ENCODE measurements around the gene RWDD3.

RWDD3 gene, protein sequence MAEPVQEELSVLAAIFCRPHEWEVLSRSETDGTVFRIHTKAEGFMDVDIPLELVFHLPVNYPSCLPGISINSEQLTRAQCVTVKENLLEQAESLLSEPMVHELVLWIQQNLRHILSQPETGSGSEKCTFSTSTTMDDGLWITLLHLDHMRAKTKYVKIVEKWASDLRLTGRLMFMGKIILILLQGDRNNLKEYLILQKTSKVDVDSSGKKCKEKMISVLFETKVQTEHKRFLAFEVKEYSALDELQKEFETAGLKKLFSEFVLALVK

DNA sequence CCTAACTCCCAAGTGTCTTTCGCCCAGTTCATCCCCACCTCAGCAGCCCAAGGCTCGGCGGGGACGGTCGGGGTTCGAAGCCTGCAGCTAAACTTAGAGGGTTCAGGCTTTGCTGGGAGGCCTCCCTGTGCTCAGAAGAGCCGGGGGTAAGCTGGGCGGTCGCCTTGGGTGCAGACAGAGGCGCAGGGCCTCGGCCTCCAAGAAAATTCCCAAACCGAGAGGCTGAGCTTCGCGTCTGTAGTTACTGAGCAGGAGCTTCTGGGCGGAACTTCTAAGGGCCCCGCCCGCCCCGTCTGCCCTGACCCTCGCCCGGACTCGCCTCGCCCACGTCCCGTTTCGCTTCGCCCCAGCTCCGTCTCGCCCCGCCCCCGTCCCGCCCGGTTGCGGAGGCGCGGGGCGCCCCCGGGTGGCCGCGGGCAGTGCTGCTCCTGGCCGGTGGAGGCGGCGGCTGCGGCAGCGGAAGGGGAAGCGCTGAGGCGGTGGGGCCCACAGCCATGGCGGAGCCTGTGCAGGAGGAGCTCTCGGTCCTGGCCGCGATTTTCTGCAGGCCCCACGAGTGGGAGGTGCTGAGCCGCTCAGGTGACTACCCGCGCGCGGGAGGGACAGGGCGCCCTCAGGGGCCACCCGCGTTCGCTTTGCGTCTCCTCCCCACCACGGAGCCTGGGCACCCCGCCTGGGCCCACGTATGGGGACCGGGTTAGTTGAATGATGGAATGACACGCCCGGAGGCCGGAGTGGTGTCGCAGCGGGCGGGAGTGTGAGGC is at the start of gene RWDD3:
Gene RWDD3 (plus strand): TSS at position 474 of the 764 bp plus-strand sequence. CDS start 21 bp downstream, at position 495.
- peak; percentile 46 for DNase-seq

DNA sequence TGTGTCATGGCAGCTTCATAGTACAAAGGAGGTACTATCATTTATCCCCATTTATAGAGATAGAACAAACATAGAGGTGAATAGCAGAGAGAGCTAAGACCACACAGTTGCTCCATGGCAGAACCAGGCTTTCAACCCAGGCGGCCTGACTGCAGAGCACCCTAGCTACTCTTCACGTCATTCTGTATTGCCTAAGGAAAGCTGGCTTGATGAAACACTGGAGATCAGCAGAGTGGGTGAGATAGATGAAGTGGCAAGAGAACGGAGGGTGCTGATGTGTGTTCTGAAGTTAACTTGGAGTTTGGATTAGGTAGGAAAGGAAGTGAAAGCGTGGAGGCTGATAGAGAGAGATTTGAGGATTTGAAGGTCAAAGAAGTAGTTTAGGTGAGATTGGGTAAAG is 47.9 kb upstream of the RWDD3 start:
- no peak for DNase-seq

DNA sequence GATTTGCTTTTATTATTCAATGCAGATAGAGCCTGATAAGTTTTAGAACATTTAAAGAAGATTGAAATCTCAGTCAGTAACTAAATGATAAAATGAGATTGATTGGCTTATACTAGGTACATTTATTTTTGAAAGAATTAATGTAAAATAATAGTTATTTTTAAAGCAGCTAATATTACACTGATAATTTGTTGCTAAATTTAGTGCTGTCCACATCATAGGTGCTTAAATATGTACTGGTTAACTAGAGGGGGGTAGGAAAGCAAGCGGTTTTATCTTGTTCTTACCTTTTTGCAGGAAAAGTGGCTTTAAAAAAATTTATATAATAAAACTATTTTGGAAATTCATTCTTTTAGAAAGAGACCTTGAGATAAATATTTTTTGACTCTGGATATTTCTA is 40.4 kb upstream of the RWDD3 start:
- DNase-seq = no peak

DNA sequence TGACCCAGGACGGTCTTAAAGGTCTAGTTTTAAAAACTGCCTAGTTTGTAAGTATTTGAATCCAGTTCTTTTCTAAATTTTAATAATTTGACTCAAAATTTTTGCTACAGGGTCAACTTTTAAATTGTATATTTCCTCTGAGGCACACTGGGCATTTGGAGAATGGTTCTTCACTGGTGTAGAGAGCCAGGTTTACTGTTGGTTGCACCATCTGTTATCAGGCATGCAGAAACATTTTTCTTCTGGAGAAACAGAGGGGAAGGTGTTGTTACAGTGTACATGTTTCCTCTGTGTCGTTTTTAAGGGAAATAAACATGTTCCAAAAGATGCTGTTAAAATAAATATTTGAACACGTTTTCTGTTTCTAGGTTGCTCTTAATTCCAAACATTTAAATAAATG is 39.0 kb upstream of the RWDD3 start:
- no peak for DNase-seq

DNA sequence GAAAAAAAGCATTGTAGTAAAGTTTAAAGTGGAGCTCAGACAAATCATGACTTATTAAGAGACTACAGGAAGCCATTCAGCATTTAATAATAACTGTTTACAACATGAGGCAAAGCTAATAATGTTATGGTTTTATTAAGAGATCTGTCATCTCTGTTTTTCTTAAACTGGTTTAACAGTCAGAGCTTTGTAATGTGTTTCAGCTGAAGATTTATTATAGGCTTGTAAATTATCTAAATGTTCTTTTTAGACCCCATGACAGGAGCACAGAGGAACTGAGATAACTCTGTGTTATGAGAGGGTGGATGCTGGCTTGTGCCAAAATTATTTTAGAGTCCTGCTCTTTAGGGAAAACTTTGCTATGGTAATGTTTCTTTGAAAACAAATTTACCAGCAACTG is 38.0 kb upstream of the RWDD3 start:
- DNase-seq = no peak

DNA sequence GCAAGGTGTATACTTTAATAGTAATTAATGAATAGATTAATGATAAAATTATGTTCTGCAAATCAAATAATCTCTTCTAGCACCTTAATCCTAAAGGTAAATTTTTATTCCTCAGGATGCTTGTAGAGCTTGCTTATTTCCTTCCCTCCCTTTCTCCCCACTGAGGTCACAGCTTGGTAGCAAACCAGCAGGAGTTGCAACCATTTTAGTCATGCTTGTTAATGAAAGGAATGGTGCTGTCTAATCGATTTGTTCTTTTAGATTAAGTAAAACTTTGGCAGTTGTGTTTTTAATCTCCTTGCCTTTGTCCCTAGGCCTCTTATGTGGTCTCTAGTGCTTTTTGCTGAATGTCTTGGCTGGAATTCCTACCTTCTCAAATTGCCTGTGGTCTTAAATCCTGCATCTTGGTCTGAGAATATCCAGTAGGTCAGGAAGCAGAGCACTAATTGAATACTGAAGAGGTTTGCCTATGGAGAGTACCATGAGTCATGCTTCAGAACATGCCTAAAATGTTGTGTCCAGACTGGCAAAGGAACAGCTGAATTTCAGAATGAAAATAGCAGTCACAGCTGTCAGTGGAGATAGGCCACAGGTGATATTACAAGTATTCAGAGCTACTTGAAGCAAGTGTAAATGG is 36.3 kb upstream of the RWDD3 start:
- DNase-seq = no peak

DNA sequence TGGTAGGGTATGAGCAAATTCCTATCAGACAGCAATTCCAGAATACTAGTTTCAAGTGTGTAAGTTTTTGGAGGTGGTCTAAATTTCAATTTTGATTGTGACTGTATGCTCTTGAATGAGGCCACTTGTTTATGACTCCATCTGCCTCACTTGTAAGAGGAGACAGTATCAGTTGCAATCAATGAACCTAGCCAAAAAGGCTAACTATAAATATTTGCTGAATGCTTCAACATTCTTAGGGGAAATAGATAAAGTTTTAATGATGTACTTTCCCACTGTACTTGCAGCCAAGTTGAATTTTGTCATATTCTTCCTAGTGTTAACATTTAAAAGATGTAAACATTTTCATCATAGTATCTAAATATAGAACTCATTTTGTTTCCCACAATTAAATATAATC is 32.1 kb upstream of the RWDD3 start:
- DNase-seq = no peak

DNA sequence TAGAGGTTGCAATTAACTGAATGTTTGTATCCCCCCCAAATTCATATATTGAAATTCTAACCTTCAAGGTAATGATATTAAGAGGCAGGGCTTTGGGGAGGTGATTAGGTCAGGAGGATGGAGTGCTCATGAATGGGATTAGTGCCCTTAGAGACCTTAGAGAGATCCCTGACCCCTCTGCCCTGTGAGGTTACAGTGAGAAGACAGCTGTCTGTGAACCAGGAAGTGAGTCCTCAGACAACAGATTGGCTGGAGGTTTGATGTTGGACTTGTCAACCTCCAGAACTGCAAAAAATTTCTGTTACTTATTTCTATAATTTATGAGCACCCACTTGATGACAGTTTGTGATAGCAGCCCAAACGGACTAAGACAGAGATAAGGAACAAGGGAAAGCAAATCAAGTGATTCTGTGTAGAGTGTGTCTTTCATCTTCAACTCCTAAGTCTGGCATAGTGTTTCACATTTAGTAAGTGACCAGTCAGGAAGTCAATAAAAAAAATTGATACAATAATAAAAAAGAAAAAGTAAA is 30.0 kb upstream of the RWDD3 start:
- no peak for DNase-seq

DNA sequence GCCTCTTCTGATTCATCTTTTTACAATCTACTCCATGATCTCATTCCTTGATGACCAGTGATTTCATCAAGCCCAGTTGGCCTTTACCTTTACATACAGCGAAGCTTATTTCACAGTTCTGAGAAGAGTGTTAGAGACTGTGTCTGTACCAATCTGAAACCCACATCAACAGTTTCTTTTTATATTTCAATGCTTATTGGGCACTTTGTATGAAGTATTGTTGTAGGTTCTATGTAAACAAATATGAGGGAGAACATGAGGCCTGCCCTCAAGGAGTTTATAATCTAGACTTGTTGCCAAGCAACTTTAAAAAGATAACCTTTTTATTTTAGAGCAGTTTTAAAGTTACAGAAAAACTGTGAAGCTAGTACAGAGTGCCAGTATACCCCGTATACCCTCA is 27.5 kb upstream of the RWDD3 start:
- DNase-seq = no peak

DNA sequence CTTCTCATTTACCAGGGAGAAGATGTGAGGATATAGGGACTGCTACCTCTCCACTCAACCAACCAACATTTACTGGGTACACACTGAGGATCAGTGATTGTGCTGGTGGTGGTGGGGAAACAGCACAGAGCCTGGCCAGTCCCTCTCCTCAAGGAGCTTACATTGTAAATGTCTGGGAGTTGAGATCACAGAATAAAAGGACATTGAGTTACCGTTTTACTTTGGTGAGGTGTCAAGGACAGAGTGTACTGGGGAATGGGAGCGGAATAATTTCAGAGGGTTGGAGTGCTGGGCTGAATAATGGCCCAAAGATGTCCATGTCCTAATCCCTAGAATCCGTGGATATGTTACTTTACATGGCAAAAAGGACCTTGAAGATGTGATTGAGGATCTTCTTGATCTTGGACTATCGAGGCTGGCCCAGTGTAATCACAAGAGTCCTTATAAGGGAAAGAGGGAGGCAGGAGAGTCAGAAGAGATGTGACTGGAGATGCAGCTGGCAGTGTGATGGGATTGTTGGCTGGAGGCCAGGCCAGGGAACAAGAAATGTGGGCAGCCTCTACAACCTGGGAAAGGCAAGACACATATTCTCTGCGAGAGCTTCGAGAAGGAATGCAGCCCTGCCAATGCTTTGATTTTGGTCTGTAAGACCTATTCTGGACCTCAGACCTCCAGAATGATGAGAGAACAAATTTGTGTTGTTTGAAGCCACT is 26.6 kb upstream of the RWDD3 start:
- DNase-seq = no peak

DNA sequence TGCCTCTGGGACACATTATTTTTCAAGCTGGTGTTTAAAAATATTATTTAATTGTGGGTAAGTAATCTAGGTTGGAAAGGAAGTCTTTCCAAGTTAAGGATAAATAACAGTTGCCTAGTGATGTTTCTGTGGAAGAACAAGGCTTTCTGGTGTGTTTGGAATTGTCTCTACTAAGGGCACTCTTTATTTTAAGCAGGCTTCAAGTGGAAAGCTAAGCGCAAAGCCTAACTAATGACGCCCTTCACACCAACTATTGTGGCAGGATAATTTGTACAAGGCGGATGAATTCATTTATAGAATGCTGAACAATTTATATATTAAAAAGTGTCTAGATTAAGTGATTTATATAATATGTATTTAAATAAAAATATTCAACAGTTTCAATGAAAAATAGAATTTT is 25.1 kb upstream of the RWDD3 start:
- DNase-seq = no peak

DNA sequence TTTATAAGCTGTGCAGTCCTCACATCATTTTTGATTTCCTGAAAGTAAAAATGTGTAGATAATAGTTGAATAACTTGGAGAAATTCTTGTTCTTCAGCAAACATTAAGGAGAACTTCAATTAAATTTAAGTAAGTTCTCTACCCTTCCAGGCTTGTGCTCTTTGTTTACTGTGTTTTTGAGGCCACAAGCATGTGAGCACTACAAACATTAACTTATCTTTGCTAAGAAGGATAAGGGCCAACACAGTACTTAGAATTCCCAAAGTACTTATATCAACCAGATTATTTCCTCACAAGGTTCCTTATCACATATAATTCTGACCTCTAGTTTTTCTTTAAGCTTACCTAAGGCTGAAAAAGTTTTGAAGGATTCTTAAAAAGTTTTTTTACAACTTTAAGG is 24.7 kb upstream of the RWDD3 start:
- DNase-seq = no peak

DNA sequence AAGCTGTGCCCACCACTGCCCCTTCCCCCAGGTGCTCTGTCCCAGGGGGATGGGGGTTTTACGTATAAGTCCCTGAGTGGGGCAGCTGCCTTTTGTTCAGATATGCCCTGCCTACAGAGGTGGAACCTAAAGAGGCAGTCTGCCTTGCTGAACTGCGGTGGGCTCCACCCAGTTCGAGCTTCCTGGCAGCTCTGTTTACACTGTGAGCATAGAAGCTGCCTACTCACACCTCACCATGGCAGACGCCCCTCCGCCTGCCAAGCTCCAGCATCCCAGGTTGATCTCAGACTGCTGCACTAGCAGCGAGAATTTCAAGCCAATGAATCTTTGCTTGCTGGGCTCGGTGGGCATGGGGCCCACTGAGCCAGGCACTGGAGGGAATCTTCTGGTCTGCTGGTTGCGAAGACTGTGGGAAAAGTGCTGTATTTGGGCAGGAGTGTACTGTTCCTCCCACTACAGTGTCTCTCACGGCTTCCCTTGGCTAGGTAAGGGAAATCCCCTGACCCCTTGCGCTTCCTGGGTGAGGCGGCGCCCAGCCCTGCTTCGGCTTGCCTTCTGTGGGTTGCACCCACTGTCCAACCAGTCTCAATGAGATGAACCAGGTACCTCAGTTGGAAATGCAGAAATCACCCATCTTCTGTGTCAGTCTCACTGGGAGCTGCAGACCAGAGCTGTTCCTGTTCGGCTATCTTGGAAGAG is 17.6 kb upstream of the RWDD3 start:
- no peak for DNase-seq

DNA sequence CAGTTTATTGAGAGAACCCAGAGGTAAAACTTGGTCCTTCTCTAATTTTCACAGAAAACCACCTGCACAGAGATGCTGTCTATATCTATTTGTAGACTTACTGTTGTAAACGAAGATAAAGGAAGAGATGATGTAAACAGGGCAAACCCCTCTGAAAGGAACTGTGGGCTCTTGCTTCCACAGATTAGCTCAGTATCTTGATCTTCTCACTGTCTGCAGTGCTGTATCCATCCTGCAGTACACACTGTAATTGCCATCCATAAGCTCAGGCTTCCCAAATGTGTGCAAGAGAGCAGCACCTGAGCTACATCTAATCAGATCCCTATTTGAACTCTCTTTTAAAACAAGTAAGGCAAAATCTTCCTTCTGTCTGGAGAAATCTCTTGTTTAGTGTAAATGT is 16.6 kb upstream of the RWDD3 start:
- DNase-seq = no peak

DNA sequence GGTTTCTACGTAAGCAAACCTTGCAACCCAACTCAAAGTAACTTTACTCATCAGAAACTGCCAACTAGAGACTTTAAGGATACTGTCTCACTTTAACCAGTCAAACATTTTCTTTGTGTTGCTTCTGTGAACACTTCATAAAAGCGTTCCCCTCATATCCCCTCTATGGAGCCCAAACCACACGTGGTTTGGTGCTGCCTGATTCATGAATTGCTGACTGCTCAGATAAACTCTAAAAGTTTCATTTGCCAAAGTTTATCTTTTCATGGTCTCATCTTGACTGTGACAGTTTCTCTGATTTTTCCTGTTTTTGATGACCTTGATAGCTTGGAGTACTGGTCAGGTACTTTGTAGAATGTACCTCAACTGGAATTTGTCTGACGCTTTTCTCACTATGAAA is 14.6 kb upstream of the RWDD3 start:
- DNase-seq = no peak

DNA sequence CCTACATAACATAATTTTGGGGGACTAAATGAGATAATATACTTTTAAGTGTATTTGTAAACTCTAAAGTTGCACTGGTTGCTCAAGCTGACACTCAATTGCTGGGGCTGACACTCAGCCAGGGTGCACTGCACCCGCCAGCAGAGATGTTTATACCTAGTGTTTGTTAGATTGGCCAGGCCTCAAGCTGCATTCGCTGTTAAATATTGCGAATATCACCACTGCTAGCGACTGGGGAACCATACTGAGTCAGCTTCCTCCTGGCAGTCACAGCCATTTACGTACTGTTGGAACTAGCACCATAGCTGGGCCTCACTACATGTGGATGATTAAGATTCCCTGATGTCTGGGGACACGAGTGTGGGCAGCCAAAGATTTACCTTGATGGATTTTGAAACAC is 12.7 kb upstream of the RWDD3 start:
- DNase-seq = no peak

DNA sequence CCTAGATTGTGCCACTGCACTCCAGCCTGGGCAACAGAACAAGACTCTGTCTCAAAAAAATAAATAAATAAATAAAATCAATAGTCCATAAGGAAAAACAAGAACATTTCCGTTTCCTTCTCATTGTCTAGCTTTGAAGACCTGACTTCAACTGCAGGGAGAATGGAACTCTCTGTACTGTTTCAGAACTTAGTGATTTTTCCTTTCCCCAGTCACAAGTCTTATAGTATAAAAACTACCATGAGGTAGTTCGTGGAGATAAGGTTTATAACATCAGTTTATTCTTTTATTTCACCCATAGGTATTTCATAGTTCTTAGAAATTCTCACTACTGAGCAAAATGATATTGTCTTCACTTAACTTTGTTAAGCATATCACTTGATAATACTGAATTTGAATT is 11.4 kb upstream of the RWDD3 start:
- DNase-seq = no peak

DNA sequence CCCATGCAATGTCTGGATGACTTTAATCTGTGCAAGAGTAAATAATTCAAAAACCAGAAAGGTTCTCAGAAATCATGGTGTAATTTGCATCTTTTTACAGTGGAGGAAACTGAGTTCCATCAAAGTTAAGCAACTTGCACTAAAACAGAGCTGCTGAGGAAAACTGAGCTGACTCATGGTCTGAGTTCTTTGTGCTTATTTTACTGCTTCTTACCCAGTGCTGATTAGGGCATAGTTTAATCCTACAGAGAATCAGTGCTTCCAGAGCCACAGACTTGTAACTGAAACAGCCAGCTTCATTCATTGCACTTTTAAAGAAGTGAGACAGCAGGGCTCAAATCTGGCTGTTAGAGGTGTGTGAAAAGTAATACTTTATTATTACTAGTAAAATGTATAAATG is 10.9 kb upstream of the RWDD3 start:
- DNase-seq = no peak

DNA sequence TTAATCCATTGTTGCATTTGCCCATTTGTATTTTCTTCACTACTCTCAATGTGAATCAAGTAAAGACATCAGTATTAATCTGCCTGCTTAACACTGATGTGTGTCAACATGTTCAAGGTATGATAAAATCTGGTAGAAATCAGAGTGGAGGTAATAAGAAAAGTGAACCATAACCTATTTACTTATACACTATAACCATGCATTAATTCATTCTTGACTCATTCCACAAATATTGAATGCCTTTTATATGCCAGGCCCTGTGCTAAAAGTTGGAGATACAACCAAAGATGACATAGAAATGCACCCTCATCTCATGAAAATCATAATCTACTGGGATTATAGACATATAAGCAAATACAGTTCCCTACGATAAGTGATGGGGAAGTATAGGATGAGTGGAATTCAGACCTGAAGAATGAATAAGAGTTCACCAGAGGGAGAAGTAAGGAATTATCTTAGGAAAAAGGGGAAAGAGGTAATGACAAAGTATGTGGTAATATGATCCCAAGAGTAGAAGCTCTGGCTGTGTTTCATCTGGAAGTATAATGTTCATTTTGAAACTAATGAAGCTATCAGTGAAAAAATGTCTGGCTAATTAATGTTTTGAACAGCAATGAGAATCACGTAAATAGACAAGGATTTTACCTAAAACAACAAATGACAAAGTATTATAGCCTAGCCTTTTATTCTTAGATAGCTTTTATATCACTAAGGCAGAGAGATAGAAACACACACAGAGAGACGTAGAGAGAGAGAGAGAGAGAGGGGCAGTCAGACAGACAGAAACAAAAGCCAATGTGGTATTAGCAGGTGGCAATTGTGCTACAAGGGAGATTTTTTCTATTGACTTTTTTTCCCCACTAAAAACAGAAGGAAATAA is 7.0 kb upstream of the RWDD3 start:
- DNase-seq = no peak

DNA sequence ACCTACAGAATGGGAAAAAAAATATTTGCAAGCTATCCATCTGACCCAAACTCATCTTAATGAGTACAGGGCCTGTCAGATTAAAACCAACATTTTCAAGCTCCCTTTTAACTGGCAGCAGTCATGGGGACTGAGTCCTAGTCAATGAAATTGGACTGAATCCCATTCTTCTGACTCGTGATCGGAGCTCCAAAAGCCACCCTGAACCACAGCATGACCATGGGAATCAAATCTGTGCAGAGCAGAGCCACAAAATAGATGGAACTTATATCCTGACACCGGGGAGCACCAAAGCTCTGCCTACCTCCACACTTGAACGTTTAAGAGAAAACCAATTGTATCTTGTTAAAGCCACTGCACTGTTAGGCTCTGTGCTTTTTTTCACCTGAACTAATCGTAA is 5.0 kb upstream of the RWDD3 start:
- no peak for DNase-seq

DNA sequence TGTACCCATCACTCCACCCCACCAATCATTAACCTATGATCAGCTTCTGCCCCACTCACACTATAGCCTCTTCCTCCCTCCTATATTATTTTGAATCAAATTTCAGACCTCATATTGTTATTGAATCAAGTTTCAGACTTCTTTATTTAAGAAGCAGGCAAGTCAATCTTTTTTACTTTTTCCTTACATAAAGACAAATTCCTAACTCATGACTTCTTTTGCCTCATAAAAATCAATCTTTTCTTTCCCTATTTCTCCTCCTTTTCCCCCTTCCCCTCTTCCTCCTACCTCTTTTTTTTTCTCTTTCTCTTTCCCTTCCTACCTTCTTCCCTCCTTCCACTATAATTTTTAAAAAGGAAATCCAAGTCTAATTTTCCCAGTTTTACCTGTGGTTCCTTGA is 4.3 kb upstream of the RWDD3 start:
- no peak for DNase-seq

DNA sequence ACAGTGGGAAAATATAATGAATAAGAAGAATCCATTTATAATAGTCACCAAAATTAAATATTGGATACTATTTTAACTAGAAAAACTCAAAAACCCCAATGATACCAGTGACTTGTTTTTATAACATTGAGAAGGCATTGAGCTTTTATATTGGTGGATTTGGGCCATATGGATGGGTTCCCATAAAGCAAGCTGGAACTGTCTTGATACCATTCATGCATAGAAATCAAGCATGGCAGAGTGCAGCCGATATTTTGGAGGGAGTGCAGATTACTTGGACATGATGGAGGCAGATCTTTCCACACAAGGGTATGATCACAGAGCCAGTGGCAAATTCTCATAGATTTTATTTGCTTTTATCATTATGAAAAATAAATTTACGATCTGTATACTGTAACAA is 3.8 kb upstream of the RWDD3 start:
- no peak for DNase-seq

Measured in NCI-H1092 (cell line).